HG02885 (cell line): ENCODE data around the gene NUP62.

ENCODE experiments used
- ATAC-seq: cut with Tn5 transposase; IDR thresholded peaks from one replicate; pipeline ENCODE4 v1.9.1; 2021; ENCODE audit warnings: mild to moderate bottlenecking; ENCODE audit not compliant: unreplicated experiment, poor library complexity

Gene NUP62

GRCh38 chr19:49872245-49873128 lies 56.8 kb downstream of the NUP62 start:
- no peak for ATAC-seq

DNA sequence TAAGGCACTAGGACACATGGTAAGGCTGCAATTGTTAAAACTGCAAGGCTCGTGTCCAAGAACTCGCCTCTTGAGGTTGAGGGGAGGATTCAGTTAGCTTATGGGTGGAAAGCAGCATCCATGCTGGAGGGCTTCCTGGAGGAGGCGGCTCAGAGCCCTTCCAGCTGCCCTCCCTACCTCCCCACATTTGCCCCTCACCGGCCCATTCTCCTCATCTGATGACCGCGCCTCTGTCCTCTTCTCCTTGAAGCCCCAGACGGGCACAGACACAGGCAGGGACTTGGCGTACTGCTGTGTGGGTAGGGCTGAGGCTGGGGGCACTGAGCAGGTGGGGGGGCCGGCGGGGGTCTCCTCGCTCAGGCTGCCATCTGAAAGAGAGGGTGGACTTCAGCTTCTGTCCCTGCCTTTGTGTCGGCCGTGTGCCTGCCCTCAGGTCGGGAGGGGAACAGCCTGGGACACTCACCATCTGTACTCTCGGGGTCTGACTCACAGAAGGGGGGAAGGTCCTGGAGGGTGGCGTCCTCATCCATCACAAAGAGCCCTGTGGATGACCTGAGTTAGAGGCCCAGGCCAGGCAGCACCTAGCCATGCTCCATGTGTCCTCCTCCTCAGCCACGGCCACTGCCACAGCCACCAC lies 57.8 kb downstream of the NUP62 start:
- no peak for ATAC-seq

- ATAC-seq, result no peak
These were observed 58.9 kb downstream of the NUP62 start for GRCh38 chr19:49870309-49870901.

- peak; percentile 69 for ATAC-seq
These were observed 59.6 kb downstream of the NUP62 start for GRCh38 chr19:49869484-49870308.

GRCh38 chr19:49869009-49869483 lies 60.3 kb downstream of the NUP62 start:
- peak; percentile 6 for ATAC-seq

GRCh38 chr19:49866933-49867782 lies 62.1 kb downstream of the NUP62 start, which contains the start of gene PNKP:
PNKP (minus strand) TSS chr19:49867576; CDS start chr19:49867204, 372 bp downstream.
- peak; percentile 46 for ATAC-seq

- no peak for ATAC-seq
These were observed 64.4 kb downstream of the NUP62 start for GRCh38 chr19:49864890-49865289.

GRCh38 chr19:49863935-49864320 lies 65.4 kb downstream of the NUP62 start:
- no peak for ATAC-seq

DNA sequence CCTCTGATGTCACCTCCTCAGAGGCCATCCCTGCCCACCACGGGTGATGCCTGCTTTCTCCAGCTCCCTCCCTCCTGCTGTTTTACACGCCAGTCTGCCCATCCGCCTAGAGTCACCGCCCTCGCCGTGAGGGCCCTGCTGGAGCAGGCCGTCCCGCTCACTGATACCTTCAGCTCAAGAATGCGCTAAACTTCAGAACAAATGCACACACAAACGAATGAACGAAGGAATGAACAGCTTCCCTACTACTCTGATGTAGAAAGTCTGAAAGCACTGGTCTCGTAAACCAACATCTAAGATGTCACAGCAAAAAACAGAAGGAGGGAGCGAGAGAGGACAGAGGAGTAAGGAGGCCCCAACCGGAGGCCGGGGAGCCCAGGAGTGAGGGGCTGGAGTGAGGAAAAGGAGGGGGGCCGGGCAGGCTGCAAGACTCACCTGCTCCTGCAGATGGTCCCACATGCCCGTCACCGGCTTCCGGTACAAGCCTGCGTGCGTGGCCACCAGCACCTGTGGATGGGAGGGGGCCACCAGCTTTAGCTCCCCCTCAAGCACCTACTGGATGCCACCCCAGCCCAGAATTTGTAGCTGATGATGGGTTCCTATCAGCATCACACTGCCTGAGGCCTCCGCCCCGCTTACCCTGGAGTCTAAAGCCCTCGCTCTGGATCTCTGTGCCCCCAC lies 65.9 kb downstream of the NUP62 start:
- ATAC-seq, result no peak

- ATAC-seq, result no peak
These were observed 66.7 kb downstream of the NUP62 start for GRCh38 chr19:49862391-49863253.

DNA sequence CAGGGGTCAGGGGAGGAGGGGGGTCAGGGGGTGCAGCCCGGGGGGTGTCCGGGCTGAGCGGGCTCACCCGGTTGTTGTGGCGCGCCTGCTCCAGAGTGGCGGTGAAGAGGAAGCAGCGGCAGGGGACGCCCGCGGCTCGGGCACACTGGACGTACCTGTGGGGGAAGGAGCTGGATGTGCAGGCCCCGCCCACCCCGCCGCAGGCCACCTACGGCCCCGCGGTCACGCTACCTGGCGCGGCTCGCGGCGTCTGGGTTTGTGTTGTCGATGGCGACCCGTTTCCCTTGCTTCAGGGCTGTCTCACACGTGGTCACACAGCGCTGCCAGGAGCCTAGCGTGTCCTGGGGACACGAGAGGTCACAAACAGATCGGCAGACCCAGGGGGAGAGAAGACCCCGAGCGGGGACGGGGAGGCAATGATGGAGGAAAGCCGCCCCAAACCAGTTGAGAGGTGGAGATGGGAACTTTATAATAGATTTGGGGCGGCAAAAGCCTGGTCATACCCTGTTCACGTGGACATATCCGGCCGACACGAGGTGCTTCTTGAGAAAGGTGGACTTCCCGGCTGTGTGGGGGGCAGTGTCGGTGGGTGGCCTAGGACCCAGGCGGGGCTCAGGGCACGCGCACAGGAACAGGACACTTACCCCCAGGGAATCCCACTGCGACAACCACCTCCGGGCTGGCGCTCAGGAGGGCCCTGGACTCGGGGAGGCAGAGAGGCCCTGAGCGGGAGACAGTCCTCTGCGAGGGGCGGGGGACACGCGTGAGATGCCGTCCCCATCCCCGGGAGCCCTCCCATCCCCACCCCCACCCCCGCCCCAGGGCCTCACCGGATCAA lies 67.5 kb downstream of the NUP62 start:
- no peak for ATAC-seq

GRCh38 chr19:49861107-49861506 lies 68.2 kb downstream of the NUP62 start:
- ATAC-seq, result no peak

DNA sequence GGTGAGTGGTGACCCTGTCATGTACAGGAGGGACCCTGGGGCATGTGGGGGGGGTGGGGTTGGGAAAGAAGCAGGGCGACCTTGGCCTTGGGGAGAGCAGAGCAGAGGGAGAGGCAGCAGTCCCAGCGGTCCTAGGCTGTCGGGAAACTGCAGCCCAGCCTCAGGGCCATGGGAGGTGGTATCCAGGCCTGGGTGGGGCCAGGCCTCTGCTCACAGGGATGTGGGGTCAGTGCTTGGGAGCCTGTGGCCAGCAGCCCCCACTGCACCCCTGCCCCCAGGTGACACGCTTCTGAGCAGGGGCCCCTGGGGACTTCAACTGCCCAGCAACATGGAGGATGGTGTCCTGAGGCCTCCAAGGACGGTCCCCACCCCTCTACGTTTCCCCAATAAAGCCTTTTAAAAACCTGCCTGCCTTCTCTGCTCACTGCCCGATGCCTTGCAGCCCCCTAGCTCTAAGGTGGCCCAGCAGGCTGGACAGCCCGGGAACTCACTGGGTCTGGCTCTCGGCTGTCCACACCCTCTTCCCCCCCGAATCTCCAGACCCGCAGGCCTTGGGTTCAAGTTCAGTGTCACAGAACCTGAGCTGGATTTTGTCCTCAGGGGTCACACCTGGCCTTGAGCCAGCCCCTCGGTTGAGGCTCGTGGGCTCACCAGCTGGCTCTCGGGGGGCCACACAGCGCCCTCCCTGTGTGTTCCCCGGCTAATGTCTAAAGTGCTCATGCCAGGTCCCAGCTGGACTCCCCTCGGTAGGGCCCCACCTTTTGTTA lies 68.8 kb downstream of the NUP62 start:
- ATAC-seq, result no peak

DNA sequence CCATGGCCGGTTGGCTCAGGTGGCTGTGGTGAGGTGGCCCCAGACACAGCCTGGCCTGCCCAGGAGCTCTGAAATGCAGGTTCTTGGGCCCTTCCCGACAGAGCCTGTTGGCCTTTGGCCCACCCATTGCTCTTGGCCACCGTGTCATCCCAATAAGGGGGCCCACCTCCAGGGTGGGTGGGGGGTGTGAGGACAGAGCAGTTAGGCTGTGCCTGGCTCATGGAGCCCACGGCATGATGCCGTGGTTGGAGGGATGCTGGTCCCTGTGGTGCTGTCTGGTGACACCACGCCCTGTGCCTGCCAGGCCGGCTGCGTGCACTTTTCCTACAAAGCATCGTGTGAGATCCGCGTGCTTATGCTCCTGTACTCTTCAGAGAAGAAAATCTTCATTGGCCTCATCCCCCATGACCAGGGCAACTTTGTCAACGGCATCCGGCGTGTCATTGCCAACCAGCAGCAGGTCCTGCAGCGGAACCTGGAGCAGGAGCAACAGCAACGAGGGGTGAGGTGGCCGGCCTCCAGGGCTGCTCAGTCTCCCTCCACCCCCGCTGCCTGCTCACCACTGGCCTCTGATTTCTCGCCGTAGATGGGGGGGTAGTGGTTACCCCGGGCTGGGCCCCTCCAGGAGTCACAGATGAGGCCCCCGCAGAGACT lies 69.5 kb downstream of the NUP62 start:
- no peak for ATAC-seq

GRCh38 chr19:49858088-49858985 lies 71.0 kb downstream of the NUP62 start:
- no peak for ATAC-seq
